GM19468 (cell line): Measurements from ENCODE around the gene TMEM207.

ENCODE experiments used
- ATAC-seq: cut with Tn5 transposase; IDR thresholded peaks from one replicate; pipeline ENCODE4 v1.9.1; 2021; ENCODE audit warnings: mild to moderate bottlenecking, moderate library complexity, moderate number of reproducible peaks; ENCODE audit not compliant: unreplicated experiment; ENCODE audit errors: extremely low read depth

The TMEM207 gene

DNA sequence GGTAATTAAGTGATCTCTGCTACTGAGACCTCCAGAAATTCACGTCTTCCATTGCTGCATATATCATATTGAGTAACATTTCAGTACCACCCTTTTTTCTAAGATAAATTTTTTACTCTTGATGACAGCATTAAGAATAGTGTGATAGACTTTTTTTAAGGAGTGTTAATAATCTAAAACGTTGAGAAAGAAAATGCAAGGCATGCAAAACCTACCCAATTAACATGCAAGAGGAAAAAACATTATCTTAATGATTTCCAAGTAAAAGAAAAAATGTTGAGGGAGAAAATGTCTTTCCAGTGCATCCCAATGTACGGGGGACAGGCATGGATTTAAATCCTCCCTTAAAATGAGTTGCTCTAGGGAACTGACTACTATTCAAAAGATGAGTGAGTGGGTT, 61.0 kb downstream of the TMEM207 start:
- ATAC-seq = no peak

DNA sequence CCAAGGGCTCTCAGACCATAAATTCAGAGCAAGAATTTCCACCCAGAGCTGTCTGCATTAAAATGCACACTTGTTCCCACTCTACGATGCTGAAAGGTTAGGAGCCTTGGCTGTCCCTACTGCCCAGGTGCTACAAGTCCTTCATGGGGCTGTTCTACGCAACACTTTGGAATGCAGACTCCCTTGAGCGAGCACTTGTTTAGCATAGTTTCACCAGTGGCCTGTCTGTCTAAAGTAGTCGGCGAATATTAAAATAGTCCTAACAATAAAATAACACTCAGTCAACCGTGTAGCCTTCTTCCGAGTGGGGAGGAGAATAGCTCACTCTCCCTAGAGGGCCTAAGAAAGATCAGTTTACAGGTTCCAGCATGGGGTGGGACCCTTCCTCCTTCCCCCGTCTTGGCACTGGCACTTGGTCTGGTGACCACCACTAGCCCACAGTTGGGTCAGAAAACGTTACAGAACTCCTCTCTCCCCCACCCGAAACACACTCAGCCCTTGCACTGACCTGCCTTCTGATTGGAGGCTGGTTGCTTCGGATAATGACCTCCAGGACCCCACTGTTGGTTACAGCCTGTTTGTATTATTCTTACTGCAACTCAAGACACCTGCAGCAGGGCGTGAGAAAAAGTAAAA, 62.0 kb downstream of the TMEM207 start, which contains the start of gene CLDN16:
TSS of gene CLDN16 (plus strand) at position 586 of the 636 bp plus-strand sequence. CDS start 167 bp downstream, outside the sequence.
- no peak for ATAC-seq

DNA sequence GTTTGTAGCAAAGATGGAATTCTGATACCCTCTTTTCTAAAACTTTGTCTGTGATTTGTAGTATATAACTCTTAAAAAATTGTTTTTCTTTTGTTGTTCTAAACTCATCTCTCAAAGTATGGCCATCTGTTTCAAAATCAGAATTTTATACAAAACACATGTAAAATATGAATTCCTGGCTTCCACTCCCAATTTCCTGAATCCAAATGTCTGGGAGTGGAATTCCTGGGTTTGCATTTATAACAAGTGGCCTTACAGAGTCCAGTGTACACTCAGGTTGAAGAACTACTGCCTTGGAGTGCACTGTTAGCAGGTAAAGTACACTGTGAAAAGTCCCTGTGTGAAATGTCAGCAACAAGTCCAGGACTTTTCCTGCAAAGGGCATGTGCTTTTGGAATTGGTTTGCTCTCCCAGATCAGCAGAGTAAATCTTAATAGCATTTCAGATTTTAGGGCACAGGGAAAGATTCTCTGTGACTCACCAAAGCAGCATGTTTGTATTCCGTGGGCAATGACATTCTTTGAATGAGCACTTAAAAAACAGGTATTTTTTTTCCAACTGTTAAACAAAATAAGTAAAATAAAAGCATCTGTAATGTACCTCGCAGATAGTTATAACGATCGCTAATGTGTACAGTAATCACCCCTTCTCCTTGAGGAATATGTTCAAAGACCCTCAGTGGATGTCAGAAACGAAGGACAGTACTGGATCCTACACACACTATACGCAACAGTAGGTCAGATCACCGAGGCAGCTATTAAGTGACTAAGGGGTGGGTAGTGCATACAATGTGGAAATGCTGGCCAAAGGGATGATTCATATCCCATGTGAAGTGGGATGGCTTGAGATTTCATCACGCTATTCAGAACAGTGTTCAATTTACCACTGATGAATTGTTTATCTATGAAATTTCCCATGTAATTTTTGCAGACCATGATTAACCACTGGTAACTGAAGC, 63.7 kb downstream of the TMEM207 start:
- no peak for ATAC-seq

DNA sequence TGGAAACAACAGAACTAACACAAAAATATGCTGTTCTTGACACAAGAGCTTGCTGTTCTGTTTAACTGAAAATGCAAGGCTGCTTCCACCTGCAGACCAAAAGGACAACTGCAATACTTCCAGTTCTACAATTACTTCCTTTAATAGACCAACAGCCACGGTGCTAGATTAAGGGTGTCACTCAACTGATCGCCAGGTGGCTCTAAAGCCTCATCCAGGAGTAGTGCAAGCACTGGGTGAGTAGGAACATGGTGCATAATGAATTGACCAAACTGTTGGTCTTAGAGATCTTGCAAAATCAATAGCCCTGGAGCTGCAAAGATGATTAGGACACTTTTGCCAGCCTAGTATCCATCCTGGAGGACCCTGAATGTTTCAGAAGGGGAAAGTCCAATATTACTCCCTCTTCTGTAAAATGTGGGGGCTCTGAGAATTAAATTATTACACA, 65.4 kb downstream of the TMEM207 start:
- no peak for ATAC-seq

DNA sequence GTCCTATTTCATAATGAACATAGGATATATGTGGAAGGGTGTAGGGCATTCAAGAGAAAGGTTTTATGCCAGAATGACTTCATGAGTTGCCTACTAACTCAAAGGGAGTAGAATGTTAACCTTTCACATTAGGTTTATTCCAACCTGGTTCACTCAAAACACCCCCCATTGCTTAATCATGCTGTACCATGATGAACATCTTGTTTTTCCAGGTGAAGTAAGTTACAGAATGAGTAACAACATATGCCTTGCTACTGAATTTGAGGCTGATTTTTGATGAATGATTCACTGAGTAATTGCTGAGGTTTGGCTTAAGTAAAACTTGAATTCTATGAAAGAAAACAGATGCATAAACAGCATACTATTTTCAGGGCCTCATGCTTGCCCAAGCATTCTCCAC, 67.6 kb downstream of the TMEM207 start:
- ATAC-seq = no peak

DNA sequence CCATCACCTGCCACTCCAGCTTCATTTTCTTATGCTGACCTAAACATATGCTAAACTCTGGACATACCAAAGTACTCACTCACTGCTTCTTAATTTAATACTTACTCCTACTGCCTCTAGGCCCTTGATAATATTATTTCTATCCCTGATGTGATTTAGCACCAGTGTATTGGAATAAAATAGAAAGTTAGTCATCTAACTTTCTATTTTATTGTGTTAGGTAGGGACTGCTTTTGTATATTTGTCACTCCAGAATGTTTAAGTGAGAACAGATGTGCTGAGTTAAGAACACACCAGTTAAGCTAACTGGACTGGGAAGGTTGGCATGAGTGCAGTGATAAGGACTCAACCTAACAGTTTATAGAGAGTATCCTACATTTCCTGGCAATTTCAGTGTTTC, 68.3 kb downstream of the TMEM207 start:
- ATAC-seq = no peak

DNA sequence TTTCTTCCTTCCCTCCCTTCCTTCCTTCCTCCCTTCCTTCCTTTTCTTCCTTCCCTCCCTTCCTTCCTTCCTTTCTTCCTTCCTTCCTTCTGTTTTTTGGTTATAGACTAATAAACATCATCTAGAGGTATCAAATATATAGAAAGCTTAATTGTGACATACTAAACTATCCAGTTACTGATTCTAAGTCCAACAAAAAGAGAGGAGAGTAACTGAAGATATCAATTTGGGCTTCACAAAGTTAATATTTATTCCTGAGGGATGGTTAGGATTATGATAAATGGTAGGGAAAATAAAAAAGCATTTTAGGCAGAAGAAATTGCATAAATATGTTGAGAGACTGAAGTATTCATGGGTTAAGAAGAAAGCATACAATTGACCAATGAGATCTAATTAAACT, 69.5 kb downstream of the TMEM207 start:
- no peak for ATAC-seq
